Keratinocyte (primary cell): Measurements from ENCODE around the gene MIEF1.

Experiments
- CTCF ChIP-seq, 3 experiments: IDR thresholded peaks in 1 of 3; conservative IDR thresholded peaks in 1 of 3; optimal IDR thresholded peaks in 1 of 3; 2 replicates in 2 of 3; 3 replicates in 1 of 3; pipeline versions ENCODE3 to v1.5.1; 2011; ENCODE audit warnings: low read length in 3 of 3, mild to moderate bottlenecking in 3 of 3, moderate library complexity in 2 of 3, control low read depth in 1 of 3, inconsistent platforms in 1 of 3; ENCODE audit not compliant: insufficient read depth in 2 of 3; ENCODE audit errors: extremely low read depth in 1 of 3
- EZH2 ChIP-seq: IDR thresholded peaks from one replicate; pipeline ENCODE4 v1.6.1; 2012; ENCODE audit warnings: inconsistent platforms, mild to moderate bottlenecking, low read length, moderate library complexity

DNA sequence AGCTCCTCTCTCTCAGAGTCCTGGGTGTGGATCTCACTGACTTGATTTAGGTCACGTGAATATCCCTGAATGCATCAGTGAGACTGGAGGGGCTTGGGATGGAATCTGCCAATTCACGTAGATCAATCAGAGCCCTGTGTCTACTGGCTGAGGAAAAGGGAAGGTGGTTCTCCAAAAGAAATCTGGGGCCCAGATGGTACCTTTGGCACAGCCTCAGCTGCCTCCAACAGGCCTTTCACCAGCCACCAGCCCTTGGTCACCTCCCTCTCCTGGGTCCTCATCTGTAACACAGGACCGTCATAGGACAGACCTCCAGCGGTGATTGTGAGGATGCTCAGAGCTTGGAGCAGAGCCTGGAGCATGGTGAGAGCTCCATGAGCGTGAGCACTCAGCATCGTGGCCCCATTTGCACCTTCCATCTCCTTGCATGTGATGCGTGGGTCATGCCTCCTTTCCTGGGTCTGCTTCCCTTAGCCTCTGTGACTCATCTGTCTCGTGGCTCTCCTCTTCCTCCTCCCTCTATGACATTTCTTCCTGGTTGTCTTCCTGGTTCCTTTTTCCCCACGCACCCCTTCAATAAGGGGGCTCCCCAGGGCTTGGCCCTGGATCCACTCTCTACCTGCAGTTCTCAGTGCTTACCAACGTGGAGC lies 7.5 kb upstream of the MIEF1 start:
- TF ChIP-seq CTCF (optimal IDR thresholded peaks at IDR 0.05 in 1 of 3, IDR thresholded peaks at IDR 0.05 in 1 of 3, conservative IDR thresholded peaks at IDR 0.05 in 1 of 3; ENCODE audit: extremely low read depth in 1 of 3, insufficient read depth in 2 of 3, low read length in 3 of 3) (no peak), EZH2 (no peak)
